Measurements from ENCODE around the gene RNF8. TPM values are rescaled to one million over a fixed set of nuclear protein-coding genes. Genes with fewer than 3 reads are reported as not detected.
"Not testable (repeated sequence)": the region's sequence is repeated elsewhere in the genome, so short reads cannot be mapped to it uniquely, and the experiment has no call there.

Gene RNF8
- polyA plus RNA-seq, 4 donors, result 12.7 to 14.4 (median 13.4) TPM

GRCh38 chr6:37331047-37331446 is 22.7 kb upstream of the RNF8 start:
- H3K36me3 ChIP-seq (ENCODE audit: control insufficient read depth in 3 of 3, insufficient read depth in 2 of 3, low read depth in 1 of 3, low read length in 3 of 3), result peaks cover 2 to 22% (median 10%) of the 10 kb centered on the region in 3 donors
- DNase-seq (no peak), FAIRE-seq (no peak)
- no peak overlapping the region for H3K4me3 ChIP-seq (ENCODE audit: low read depth in 1 of 3, low read length in 3 of 3)
- H3K27me3 ChIP-seq (ENCODE audit: control insufficient read depth in 3 of 3, insufficient read depth in 3 of 3, low read length in 3 of 3), result no peaks in the 10 kb centered on the region
- no peak overlapping the region for H3K27ac ChIP-seq (ENCODE audit: low read depth in 1 of 3, low read length in 2 of 3)
- WGBS, 3 donors, result 96 to 97% (median 96%) methylated on average over 13 of the region's 13 CpGs
- no peaks in the 10 kb centered on the region for H3K4me1 ChIP-seq (ENCODE audit: control insufficient read depth in 3 of 3, insufficient read depth in 2 of 3, low read depth in 1 of 3, low read length in 2 of 3)
- no peaks in the 10 kb centered on the region for H3K9me3 ChIP-seq (ENCODE audit: control insufficient read depth in 2 of 2, insufficient read depth in 1 of 2, low read depth in 1 of 2, low read length in 1 of 2)

GRCh38 chr6:37332894-37333293 is 20.9 kb upstream of the RNF8 start:
- DNase-seq (no peak), FAIRE-seq (no peak)
- H3K9me3 ChIP-seq (ENCODE audit: control insufficient read depth in 2 of 2, insufficient read depth in 1 of 2, low read depth in 1 of 2, low read length in 1 of 2), result no peaks in the 10 kb centered on the region
- no peaks in the 10 kb centered on the region for H3K27me3 ChIP-seq (ENCODE audit: control insufficient read depth in 3 of 3, insufficient read depth in 3 of 3, low read length in 3 of 3)
- H3K4me1 ChIP-seq (ENCODE audit: control insufficient read depth in 3 of 3, insufficient read depth in 2 of 3, low read depth in 1 of 3, low read length in 2 of 3), result no peaks in the 10 kb centered on the region
- WGBS, 3 donors, result 79 to 93% (median 93%) methylated on average over 1 of the region's 1 CpG
- peaks cover 2 to 22% (median 10%) of the 10 kb centered on the region in 3 donors for H3K36me3 ChIP-seq (ENCODE audit: control insufficient read depth in 3 of 3, insufficient read depth in 2 of 3, low read depth in 1 of 3, low read length in 3 of 3)
- no peak overlapping the region for H3K27ac ChIP-seq (ENCODE audit: low read depth in 1 of 3, low read length in 2 of 3)
- no peak overlapping the region for H3K4me3 ChIP-seq (ENCODE audit: low read depth in 1 of 3, low read length in 3 of 3)

DNA sequence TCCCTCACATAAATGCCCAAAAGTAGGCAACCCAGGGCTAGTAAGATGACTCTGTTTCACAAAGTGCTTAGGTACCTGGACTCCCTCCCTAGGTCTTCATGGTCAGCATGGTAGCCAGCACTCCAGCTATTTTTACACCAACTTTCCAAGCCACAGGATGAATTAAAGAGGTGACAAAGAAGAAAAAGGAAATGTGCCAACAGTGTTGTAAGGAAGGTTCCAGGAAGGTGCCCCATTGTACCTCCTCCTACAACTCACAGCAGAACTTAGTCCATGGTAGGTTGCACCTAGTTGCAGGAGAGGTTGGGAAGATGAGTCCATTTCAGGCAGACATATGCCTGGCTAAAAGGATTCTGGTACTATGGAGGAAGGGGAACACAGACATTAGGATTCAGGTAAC is 19.7 kb upstream of the RNF8 start:
- no peaks in the 10 kb centered on the region for H3K27me3 ChIP-seq (ENCODE audit: control insufficient read depth in 3 of 3, insufficient read depth in 3 of 3, low read length in 3 of 3)
- H3K4me3 ChIP-seq (ENCODE audit: low read depth in 1 of 3, low read length in 3 of 3), result no peak overlapping the region
- no peak overlapping the region for H3K27ac ChIP-seq (ENCODE audit: low read depth in 1 of 3, low read length in 2 of 3)
- H3K36me3 ChIP-seq (ENCODE audit: control insufficient read depth in 3 of 3, insufficient read depth in 2 of 3, low read depth in 1 of 3, low read length in 3 of 3), result peaks cover 2 to 22% (median 10%) of the 10 kb centered on the region in 3 donors
- no peaks in the 10 kb centered on the region for H3K4me1 ChIP-seq (ENCODE audit: control insufficient read depth in 3 of 3, insufficient read depth in 2 of 3, low read depth in 1 of 3, low read length in 2 of 3)
- FAIRE-seq (no peak), DNase-seq (no peak)
- H3K9me3 ChIP-seq (ENCODE audit: control insufficient read depth in 2 of 2, insufficient read depth in 1 of 2, low read depth in 1 of 2, low read length in 1 of 2), result no peaks in the 10 kb centered on the region

GRCh38 chr6:37338317-37338716 is 15.5 kb upstream of the RNF8 start:
- 89 to 99% (median 93%) methylated on average over 3 of the region's 3 CpGs for WGBS, 3 donors
- H3K9me3 ChIP-seq (ENCODE audit: control insufficient read depth in 2 of 2, insufficient read depth in 1 of 2, low read depth in 1 of 2, low read length in 1 of 2); H3K4me1 ChIP-seq (ENCODE audit: control insufficient read depth in 3 of 3, insufficient read depth in 2 of 3, low read depth in 1 of 3, low read length in 2 of 3); DNase-seq; H3K27ac ChIP-seq (ENCODE audit: low read depth in 1 of 3, low read length in 2 of 3); H3K4me3 ChIP-seq (ENCODE audit: low read depth in 1 of 3, low read length in 3 of 3); H3K36me3 ChIP-seq (ENCODE audit: control insufficient read depth in 3 of 3, insufficient read depth in 2 of 3, low read depth in 1 of 3, low read length in 3 of 3); H3K27me3 ChIP-seq (ENCODE audit: control insufficient read depth in 3 of 3, insufficient read depth in 3 of 3, low read length in 3 of 3); FAIRE-seq: not testable (repeated sequence)

DNA sequence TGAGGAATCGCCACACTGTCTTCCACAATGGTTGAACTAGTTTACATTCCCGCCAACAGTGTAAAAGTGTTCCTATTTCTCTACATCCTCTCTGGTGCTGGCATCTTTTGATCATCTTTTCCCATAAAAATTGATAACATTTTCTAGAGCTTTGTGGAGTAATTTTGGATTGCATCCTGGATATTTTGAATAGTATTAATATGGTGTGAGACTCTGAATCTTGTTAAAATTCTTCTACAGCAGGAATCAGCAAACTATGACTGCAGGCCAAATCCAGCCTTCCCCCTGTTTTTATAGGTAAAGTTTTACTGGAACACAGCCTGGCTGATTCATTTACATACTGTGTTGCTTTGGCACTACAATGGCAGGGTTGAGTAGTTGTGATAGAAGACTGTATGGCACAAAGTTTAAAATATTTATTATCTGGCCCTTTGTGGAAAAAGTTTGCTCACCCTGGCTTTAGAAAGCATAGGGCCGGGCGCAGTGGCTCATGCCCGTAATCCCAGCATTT is 15.0 kb upstream of the RNF8 start:
- no peak for FAIRE-seq
- H3K4me3 ChIP-seq (ENCODE audit: low read depth in 1 of 3, low read length in 3 of 3), result no peak overlapping the region
- no peaks in the 10 kb centered on the region for H3K9me3 ChIP-seq (ENCODE audit: control insufficient read depth in 2 of 2, insufficient read depth in 1 of 2, low read depth in 1 of 2, low read length in 1 of 2)
- WGBS, 3 donors, result 96 to 98% (median 98%) methylated on average over 5 of the region's 5 CpGs
- no peak for DNase-seq
- H3K27ac ChIP-seq (ENCODE audit: low read depth in 1 of 3, low read length in 2 of 3), result no peak overlapping the region
- peaks cover 0 to 4% (median 0%) of the 10 kb centered on the region in 3 donors for H3K27me3 ChIP-seq (ENCODE audit: control insufficient read depth in 3 of 3, insufficient read depth in 3 of 3, low read length in 3 of 3)
- H3K4me1 ChIP-seq (ENCODE audit: control insufficient read depth in 3 of 3, insufficient read depth in 2 of 3, low read depth in 1 of 3, low read length in 2 of 3), result no peaks in the 10 kb centered on the region
- H3K36me3 ChIP-seq (ENCODE audit: control insufficient read depth in 3 of 3, insufficient read depth in 2 of 3, low read depth in 1 of 3, low read length in 3 of 3), result peaks cover 0 to 4% (median 3%) of the 10 kb centered on the region in 3 donors

GRCh38 chr6:37339741-37340638 is 13.8 kb upstream of the RNF8 start:
- Histone ChIP-seq H3K4me1 (ENCODE audit: control insufficient read depth in 3 of 3, insufficient read depth in 2 of 3, low read depth in 1 of 3, low read length in 2 of 3) (no peaks in the 10 kb centered on the region), H3K4me3 (ENCODE audit: low read depth in 1 of 3, low read length in 3 of 3) (no peak overlapping the region), H3K27ac (ENCODE audit: low read depth in 1 of 3, low read length in 2 of 3) (no peak overlapping the region), H3K9me3 (ENCODE audit: control insufficient read depth in 2 of 2, insufficient read depth in 1 of 2, low read depth in 1 of 2, low read length in 1 of 2) (no peaks in the 10 kb centered on the region), H3K36me3 (ENCODE audit: control insufficient read depth in 3 of 3, insufficient read depth in 2 of 3, low read depth in 1 of 3, low read length in 3 of 3) (peaks cover 0 to 2% (median 0%) of the 10 kb centered on the region in 3 donors), H3K27me3 (ENCODE audit: control insufficient read depth in 3 of 3, insufficient read depth in 3 of 3, low read length in 3 of 3) (peaks cover 0 to 4% (median 4%) of the 10 kb centered on the region in 3 donors)
- FAIRE-seq (no peak), DNase-seq (no peak)
- 82 to 90% (median 88%) methylated on average over 5 of the region's 5 CpGs for whole genome bisulfite sequencing, 3 donors

GRCh38 chr6:37340639-37340943 is 13.2 kb upstream of the RNF8 start:
- Histone ChIP-seq H3K4me1 (ENCODE audit: control insufficient read depth in 3 of 3, insufficient read depth in 2 of 3, low read depth in 1 of 3, low read length in 2 of 3) (no peaks in the 10 kb centered on the region), H3K4me3 (ENCODE audit: low read depth in 1 of 3, low read length in 3 of 3) (no peak overlapping the region), H3K27me3 (ENCODE audit: control insufficient read depth in 3 of 3, insufficient read depth in 3 of 3, low read length in 3 of 3) (peaks cover 0 to 4% (median 4%) of the 10 kb centered on the region in 3 donors), H3K9me3 (ENCODE audit: control insufficient read depth in 2 of 2, insufficient read depth in 1 of 2, low read depth in 1 of 2, low read length in 1 of 2) (no peaks in the 10 kb centered on the region), H3K36me3 (ENCODE audit: control insufficient read depth in 3 of 3, insufficient read depth in 2 of 3, low read depth in 1 of 3, low read length in 3 of 3) (no peaks in the 10 kb centered on the region), H3K27ac (ENCODE audit: low read depth in 1 of 3, low read length in 2 of 3) (no peak overlapping the region)
- DNase-seq (no peak), FAIRE-seq (no peak)
- 85 to 91% (median 88%) methylated on average over 4 of the region's 4 CpGs for WGBS, 3 donors

GRCh38 chr6:37343248-37343647 is 10.5 kb upstream of the RNF8 start:
- no peaks in the 10 kb centered on the region for H3K9me3 ChIP-seq (ENCODE audit: control insufficient read depth in 2 of 2, insufficient read depth in 1 of 2, low read depth in 1 of 2, low read length in 1 of 2)
- peaks cover 0 to 4% (median 4%) of the 10 kb centered on the region in 3 donors for H3K27me3 ChIP-seq (ENCODE audit: control insufficient read depth in 3 of 3, insufficient read depth in 3 of 3, low read length in 3 of 3)
- no peak for DNase-seq
- FAIRE-seq, result no peak
- H3K4me1 ChIP-seq (ENCODE audit: control insufficient read depth in 3 of 3, insufficient read depth in 2 of 3, low read depth in 1 of 3, low read length in 2 of 3), result no peaks in the 10 kb centered on the region
- no peak overlapping the region for H3K27ac ChIP-seq (ENCODE audit: low read depth in 1 of 3, low read length in 2 of 3)
- 70 to 88% (median 81%) methylated on average over 3 of the region's 3 CpGs for WGBS, 3 donors
- no peaks in the 10 kb centered on the region for H3K36me3 ChIP-seq (ENCODE audit: control insufficient read depth in 3 of 3, insufficient read depth in 2 of 3, low read depth in 1 of 3, low read length in 3 of 3)
- H3K4me3 ChIP-seq (ENCODE audit: low read depth in 1 of 3, low read length in 3 of 3), result no peak overlapping the region

Data from small intestine (tissue), 7 donors.